TTC549 (cell line): ENCODE data around the gene NSMCE1.

Source experiments
- FAIRE-seq: peaks from 2 replicates; lab custom pipeline; 2012; peaks lifted over from hg19 to GRCh38; lab: Jason Lieb, UNC

Gene NSMCE1

GRCh38 chr16:27242398-27242797 is 26.2 kb downstream of the NSMCE1 start:
- FAIRE-seq = no peak

GRCh38 chr16:27241658-27242057 is 26.9 kb downstream of the NSMCE1 start:
- no peak for FAIRE-seq

GRCh38 chr16:27240948-27241531 is 27.5 kb downstream of the NSMCE1 start:
- no peak for FAIRE-seq

- FAIRE-seq = no peak
Observed at GRCh38 chr16:27239906-27240655, 28.5 kb downstream of the NSMCE1 start.

GRCh38 chr16:27239026-27239425 is 29.5 kb downstream of the NSMCE1 start:
- FAIRE-seq = no peak

GRCh38 chr16:27238591-27238990 is 30.0 kb downstream of the NSMCE1 start:
- FAIRE-seq = no peak

GRCh38 chr16:27238016-27238587 is 30.5 kb downstream of the NSMCE1 start:
- FAIRE-seq = no peak

- FAIRE-seq = no peak
Observed at GRCh38 chr16:27237219-27238015, 31.2 kb downstream of the NSMCE1 start.

GRCh38 chr16:27236635-27237218 is 31.8 kb downstream of the NSMCE1 start:
- FAIRE-seq = no peak

GRCh38 chr16:27235938-27236245 is 32.7 kb downstream of the NSMCE1 start:
- FAIRE-seq = no peak

- FAIRE-seq = no peak
Observed at GRCh38 chr16:27235055-27235937, 33.3 kb downstream of the NSMCE1 start.

- FAIRE-seq = no peak
Observed at GRCh38 chr16:27234603-27235002, 34.0 kb downstream of the NSMCE1 start.

- FAIRE-seq = no peak
Observed at GRCh38 chr16:27234171-27234570, 34.4 kb downstream of the NSMCE1 start.

GRCh38 chr16:27233731-27234130 is 34.8 kb downstream of the NSMCE1 start:
- no peak for FAIRE-seq

- no peak for FAIRE-seq
Observed at GRCh38 chr16:27232901-27233625, 35.5 kb downstream of the NSMCE1 start.

GRCh38 chr16:27232061-27232900 is 36.3 kb downstream of the NSMCE1 start:
- FAIRE-seq = no peak

GRCh38 chr16:27231692-27232060 is 36.9 kb downstream of the NSMCE1 start:
- no peak for FAIRE-seq

- no peak for FAIRE-seq
Observed at GRCh38 chr16:27230562-27231001, 38.0 kb downstream of the NSMCE1 start.

GRCh38 chr16:27229891-27230470 is 38.6 kb downstream of the NSMCE1 start:
- no peak for FAIRE-seq
